Measurements from ENCODE around the gene COL4A6. TPM values are rescaled to one million over a fixed set of nuclear protein-coding genes. Genes with fewer than 3 reads are reported as not detected.

Gene COL4A6
- total and polyA plus RNA-seq, 2 of the 4 experiments (the other 2 are of a cell fraction), result 0.36 to 0.74 TPM

- Histone ChIP-seq H3K4me1 (ENCODE audit: control insufficient read depth, insufficient read depth, low read length) (no peaks in the 10 kb centered on the region), H2BK120ac (ENCODE audit: low read depth, low read length) (no peak overlapping the region), H3K36me3 (ENCODE audit: control insufficient read depth, insufficient read depth, low read length) (no peaks in the 10 kb centered on the region), H3K4me2 (ENCODE audit: low read depth, low read length) (no peak overlapping the region), H2AFZ (replicated peaks; ENCODE audit: low read length, poor library complexity) (no peak overlapping the region), H2BK5ac (ENCODE audit: low read depth, low read length, poor library complexity, severe bottlenecking) (no peak overlapping the region), H3K9ac (ENCODE audit: low read depth, low read length) (no peak overlapping the region), H3K4me3 (ENCODE audit: insufficient read depth, low read depth, low read length) (no peak overlapping the region), H3K14ac (replicated peaks; ENCODE audit: low read depth, low read length) (no peak overlapping the region), H3K79me1 (ENCODE audit: low read depth in 1 of 2, low read length in 2 of 2) (no peaks in the 10 kb centered on the region), H4K91ac (ENCODE audit: insufficient read depth, low read depth, low read length) (no peak overlapping the region), H4K20me1 (ENCODE audit: insufficient read depth, low read length) (no peaks in the 10 kb centered on the region), H2BK20ac (ENCODE audit: low read depth, low read length) (no peak overlapping the region), H3K4ac (ENCODE audit: low read depth, low read length) (no peak overlapping the region), H3K23ac (ENCODE audit: low read depth, low read length) (no peak overlapping the region), H3K9me3 (ENCODE audit: control insufficient read depth, insufficient read depth, low read length) (no peaks in the 10 kb centered on the region), H2AK5ac (ENCODE audit: low read depth, low read length) (no peak overlapping the region), H3K27ac (ENCODE audit: insufficient read depth, low read length) (no peak overlapping the region), H4K5ac (ENCODE audit: low read depth, low read length) (no peak overlapping the region), H3K9me1 (ENCODE audit: insufficient read depth, low read length) (no peaks in the 10 kb centered on the region), H4K8ac (ENCODE audit: low read depth in 2 of 2, low read length in 2 of 2) (no peak overlapping the region), H3K27me3 (ENCODE audit: control insufficient read depth, insufficient read depth, low read length) (no peaks in the 10 kb centered on the region), H2AK9ac (replicated peaks; ENCODE audit: low read depth, low read length, poor library complexity) (no peak overlapping the region), H2BK15ac (ENCODE audit: low read depth, low read length) (no peak overlapping the region), H3K18ac (ENCODE audit: low read depth, low read length) (no peak overlapping the region), H3K56ac (ENCODE audit: extremely low read depth, insufficient read depth, low read length) (no peak overlapping the region)
- DNase-seq (no peak), ATAC-seq (ENCODE audit: low read depth) (no peak)
- ChIA-PET CTCF (interaction anchor here (1.3 kb wide), 1 partner anchor 9 kb away, joined by 6 read pairs; no protein-coding TSS in a partner anchor), POLR2A (ENCODE audit: unreplicated experiment) (no interaction called here)
- intact Hi-C loops (cut with micrococcal nuclease), result no loop called here
- WGBS, 2 experiments (ENCODE audit: extremely low coverage in 2 of 2, insufficient read length in 1 of 2), result no CpG with 5 or more reads among the region's 2 CpGs
- in situ Hi-C loops (cut with MboI; ENCODE audit: low sequenced_read_pairs), result no loop called here
- BruUV-seq (replicated peaks), result no TSS peak
- TF ChIP-seq NFE2L2 (IDR thresholded peaks at IDR 0.05; ENCODE audit: low read depth, low read length), result no peak
- no peak for TF ChIP-seq RCOR1 (IDR thresholded peaks at IDR 0.05; ENCODE audit: insufficient replicate concordance, low read length)
- TF ChIP-seq, protein P1, sequence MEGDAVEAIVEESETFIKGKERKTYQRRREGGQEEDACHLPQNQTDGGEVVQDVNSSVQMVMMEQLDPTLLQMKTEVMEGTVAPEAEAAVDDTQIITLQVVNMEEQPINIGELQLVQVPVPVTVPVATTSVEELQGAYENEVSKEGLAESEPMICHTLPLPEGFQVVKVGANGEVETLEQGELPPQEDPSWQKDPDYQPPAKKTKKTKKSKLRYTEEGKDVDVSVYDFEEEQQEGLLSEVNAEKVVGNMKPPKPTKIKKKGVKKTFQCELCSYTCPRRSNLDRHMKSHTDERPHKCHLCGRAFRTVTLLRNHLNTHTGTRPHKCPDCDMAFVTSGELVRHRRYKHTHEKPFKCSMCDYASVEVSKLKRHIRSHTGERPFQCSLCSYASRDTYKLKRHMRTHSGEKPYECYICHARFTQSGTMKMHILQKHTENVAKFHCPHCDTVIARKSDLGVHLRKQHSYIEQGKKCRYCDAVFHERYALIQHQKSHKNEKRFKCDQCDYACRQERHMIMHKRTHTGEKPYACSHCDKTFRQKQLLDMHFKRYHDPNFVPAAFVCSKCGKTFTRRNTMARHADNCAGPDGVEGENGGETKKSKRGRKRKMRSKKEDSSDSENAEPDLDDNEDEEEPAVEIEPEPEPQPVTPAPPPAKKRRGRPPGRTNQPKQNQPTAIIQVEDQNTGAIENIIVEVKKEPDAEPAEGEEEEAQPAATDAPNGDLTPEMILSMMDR (conservative IDR thresholded peaks at IDR 0.05; ENCODE audit: low read depth, low read length), result no peak
- TF ChIP-seq MAZ (IDR thresholded peaks at IDR 0.05; ENCODE audit: borderline replicate concordance, low read depth, low read length), result no peak
- no peak for TF ChIP-seq RFX5 (IDR thresholded peaks at IDR 0.05; ENCODE audit: low read depth, low read length)
- no peak for TF ChIP-seq POLR2A (IDR thresholded peaks at IDR 0.05; ENCODE audit: low read depth, low read length)
- no peak for TF ChIP-seq MXI1 (IDR thresholded peaks at IDR 0.05; ENCODE audit: borderline replicate concordance, low read depth, low read length)
- no peak for TF ChIP-seq FOS (IDR thresholded peaks at IDR 0.05; ENCODE audit: low read depth, low read length)
- TF ChIP-seq RAD21 (IDR thresholded peaks at IDR 0.05; ENCODE audit: low read length), result no peak
- TF ChIP-seq CHD1 (IDR thresholded peaks at IDR 0.05; ENCODE audit: low read depth, low read length), result no peak
- TF ChIP-seq BHLHE40 (IDR thresholded peaks at IDR 0.05; ENCODE audit: low read depth, low read length), result no peak
- TF ChIP-seq, protein P2, sequence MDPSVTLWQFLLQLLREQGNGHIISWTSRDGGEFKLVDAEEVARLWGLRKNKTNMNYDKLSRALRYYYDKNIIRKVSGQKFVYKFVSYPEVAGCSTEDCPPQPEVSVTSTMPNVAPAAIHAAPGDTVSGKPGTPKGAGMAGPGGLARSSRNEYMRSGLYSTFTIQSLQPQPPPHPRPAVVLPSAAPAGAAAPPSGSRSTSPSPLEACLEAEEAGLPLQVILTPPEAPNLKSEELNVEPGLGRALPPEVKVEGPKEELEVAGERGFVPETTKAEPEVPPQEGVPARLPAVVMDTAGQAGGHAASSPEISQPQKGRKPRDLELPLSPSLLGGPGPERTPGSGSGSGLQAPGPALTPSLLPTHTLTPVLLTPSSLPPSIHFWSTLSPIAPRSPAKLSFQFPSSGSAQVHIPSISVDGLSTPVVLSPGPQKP (IDR thresholded peaks at IDR 0.05; ENCODE audit: borderline replicate concordance, low read depth, low read length), result no peak
- no peak for TF ChIP-seq MAFK (IDR thresholded peaks at IDR 0.05; ENCODE audit: low read depth, low read length)
- TF ChIP-seq USF2 (IDR thresholded peaks at IDR 0.05; ENCODE audit: low read depth, low read length), result no peak
- dilution Hi-C loops (cut with HindIII; ENCODE audit: low sequenced_read_pairs, unreplicated experiment), result no loop called here
These were observed 58.0 kb downstream of the COL4A6 start for GRCh38 chrX:108380222-108380621.
